Jurkat, Clone E6-1 (cell line): ENCODE results near the gene FAM135A. TPM values are rescaled to one million over a fixed set of nuclear protein-coding genes. Genes with fewer than 3 reads are reported as not detected.

Experiments
- DNase-seq: peaks from one replicate; pipeline ENCODE4 v3.0.0-alpha.2; 2011; ENCODE audit warnings: low read depth, low spot score
- H3K4me3 ChIP-seq: 2 replicates; pipeline ENCODE4 v1.5.1; 2011; ENCODE audit warnings: mild to moderate bottlenecking, low read length, control low read depth, moderate library complexity
- polyA plus RNA-seq: library from polyadenylated mRNA; unstranded; fragments of >200 nt; gene quantifications from one replicate; pipeline ENCODE4 v1.2.1, GENCODE V29; 2012; ENCODE audit warnings: missing spikeins; ENCODE audit not compliant: insufficient read length, insufficient read depth

The FAM135A gene
- polyA plus RNA-seq, result 6.4 TPM

DNA sequence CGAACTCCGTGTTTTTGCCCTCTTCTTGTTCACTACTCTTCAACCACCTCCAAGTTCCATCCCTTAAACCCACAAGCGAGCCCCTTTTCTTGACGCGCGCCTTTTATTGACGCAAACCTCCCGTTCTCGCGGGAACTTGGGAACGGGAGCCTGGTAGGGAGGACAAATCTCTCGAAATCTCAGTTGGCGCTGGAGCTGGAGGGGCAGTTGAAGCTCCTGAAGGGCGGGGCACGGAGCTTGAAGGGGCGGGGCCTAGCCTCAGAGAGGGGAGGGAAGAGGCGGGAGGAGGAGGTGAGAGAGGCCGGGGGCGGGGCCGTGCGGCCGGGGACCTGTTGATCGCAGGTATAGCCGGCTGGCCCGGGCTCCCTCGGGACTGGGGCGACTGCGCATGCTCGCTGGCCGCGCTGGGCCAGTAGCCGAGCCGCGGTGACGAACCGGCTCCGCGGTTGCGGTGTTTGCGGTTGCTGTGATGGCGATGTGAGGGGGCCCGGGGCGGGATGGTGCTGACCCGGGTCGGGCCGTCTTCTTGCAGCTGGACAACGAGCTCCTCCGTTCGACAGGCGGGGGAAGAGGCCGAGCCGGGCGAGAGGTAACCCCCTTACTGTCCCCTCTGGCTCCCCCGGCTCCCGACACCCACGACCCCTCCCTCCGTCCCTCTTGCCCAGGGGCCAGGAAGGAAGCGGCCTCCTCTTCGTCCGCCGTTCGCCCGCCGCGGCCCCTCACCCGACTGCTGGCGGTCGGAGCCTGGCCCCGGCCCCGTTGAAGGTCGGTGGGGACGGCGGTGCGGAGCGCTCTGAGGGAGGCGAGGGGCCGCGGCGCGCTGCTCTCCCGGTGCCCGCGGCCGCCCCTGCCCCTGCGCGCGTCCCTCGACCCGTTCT, at the start of gene FAM135A:
Gene FAM135A, plus strand, starts transcription at position 395 of the 878 bp plus-strand sequence. CDS start 14,835 bp downstream, outside the sequence.
- peak within 1 kb of the TSS; percentile 70 for H3K4me3 ChIP-seq
- peak; percentile 95 for DNase-seq

DNA sequence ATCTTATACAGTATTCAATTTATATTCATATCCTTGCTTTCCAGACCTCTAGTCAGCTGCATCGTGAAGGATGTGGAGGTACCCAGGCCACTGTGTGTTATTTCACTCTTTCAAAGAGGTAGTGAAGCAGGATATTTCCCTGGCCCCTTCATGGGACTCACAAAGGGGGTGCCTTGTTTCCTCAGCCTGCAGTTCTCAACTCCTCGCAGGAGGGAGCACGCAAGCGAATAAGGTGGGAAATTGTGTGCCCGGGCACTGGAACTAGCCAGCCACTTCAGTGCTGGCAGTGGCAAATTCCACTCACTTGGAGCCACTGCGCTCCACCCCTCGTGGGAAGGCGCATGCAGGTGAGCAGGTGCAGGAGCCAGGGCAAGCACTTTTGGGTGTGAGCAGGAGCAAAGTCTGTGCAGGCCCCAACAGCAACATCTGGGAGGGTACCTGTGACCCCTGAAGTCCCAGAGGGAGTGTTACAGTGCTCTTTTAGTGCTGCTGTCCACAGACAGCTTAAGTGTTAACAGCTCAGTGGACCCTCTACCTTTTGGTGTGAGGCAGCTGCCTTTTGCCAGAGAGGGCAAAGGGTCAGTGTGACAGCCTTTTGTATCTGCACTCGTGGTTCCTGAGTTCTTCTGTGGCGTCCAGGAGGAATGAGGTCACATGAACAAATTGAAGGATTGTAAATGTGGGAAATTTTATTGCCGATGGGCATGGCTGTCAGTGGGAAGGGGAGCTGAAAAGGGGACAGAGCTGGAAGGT, 49.4 kb upstream of the FAM135A start:
- DNase-seq, result no peak
- H3K4me3 ChIP-seq, result no peak overlapping the region

DNA sequence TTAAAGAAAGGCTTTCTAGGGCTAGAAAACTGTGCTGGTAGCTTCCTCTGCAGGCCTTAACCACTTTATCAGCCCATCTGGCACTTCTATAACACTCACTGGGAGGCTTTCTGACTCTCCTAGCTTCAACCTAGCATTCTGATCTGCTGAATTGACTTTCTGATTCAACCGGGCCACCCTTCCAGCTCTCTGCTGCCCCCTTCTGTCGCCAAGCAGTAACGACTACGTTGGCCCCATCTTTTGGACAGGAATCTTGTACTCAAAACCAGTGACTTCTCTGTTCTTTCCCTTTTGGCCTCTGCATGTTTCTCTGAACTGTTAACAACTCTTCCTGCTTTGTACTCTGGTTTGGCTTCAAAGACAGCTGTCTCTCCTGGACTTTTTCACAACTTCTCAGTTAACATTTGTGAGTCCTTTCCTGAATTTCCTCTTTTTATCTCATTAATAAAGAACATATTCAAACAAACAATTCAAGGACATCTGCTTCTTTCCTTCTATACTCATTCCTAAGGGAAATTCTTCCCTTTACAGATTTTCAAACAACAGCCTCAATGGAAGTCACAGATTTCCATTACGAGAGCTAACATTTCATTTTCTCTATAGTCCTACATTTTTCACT, 43.9 kb upstream of the FAM135A start:
- H3K4me3 ChIP-seq, result no peak overlapping the region
- peak; percentile 48 for DNase-seq

DNA sequence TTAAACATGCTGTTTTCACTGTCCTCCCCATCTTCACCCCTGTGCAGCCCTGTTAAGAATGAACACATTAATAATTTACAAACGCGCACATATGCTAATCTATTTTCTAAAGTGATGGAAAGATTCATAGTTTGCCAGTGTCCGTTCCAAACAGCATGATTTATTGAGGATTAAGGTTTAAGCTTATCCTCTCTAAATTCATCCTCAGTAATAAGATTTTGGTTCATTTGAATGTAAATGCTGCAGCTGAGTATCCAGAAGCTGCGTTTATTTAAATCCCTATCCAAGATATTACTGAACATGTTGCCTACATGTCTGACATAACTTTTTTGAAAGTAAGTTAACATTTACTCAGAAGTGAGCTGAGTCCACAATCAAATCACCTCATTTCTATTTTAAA, 42.8 kb upstream of the FAM135A start:
- no peak for DNase-seq
- no peak overlapping the region for H3K4me3 ChIP-seq

DNA sequence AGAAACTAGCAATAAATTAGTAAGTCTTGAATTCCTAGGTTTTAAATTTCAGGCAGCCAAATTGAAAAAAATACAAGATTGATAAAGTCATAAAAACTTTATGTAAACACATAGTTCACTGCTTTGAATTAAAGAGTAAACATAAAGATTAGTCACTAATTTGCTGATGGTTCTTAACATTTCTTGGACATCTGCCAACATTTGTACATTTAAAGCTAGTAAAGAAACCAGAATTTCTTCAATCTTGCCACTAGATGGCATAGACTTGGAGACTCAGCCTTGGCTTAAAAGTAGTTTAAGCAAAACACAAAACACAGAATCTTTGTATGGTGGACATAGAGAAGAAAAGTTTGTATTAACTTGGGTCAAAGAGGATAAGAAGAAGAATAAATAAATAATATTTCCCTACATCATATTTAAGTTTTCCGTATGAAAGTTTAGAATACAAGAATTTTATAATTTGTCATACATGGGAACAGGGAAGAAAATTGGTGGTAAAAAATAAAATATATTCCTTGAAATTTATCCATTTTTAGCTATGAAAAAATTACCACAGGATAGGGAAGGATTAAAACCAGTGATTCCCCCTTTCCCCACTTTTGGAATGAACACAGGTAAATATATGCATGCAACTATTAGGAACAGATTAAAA, 41.7 kb upstream of the FAM135A start:
- no peak overlapping the region for H3K4me3 ChIP-seq
- DNase-seq, result peak; percentile 57

DNA sequence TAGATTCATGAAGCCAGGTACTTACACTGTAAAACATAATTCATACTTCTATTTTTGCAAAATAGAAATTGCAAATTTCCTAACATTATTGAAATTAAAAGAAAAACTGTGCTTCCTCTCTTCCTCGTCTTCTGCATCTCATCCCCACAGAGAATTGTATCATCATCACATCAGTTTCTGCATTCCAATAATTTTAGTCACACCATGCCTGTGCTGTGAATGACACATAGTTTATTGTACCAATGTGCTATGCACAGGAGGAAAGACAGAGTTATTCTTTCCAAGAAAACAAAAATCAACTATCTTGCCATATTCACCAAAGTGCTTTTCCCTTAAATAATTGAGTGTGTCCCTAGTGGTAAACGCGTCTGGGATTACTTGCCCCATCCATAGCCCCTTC, 38.1 kb upstream of the FAM135A start:
- no peak for DNase-seq
- H3K4me3 ChIP-seq, result no peak overlapping the region

DNA sequence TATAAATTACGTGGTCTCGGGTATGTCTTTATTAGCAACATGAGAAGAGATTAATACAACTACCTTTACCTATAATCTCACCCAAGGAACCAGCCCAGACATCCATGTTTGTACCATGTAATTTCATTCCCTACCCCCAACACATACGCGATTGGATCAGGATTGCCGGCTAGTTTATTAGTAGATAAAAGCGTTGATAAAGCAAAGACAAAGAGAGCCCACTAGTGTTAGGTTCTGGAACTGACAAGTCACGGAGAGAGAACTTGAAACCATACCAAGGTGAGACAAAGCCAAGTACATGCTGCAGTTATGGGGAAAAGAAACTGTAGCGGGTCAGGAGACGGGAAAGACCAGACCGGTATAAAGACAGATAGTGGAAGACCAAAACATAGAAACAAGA, 37.4 kb upstream of the FAM135A start:
- peak; percentile 12 for DNase-seq
- H3K4me3 ChIP-seq, result no peak overlapping the region

- no peak for DNase-seq
- H3K4me3 ChIP-seq, result no peak overlapping the region
These were observed 36.7 kb upstream of the FAM135A start for GRCh38 chr6:70376628-70377027.

GRCh38 chr6:70377372-70377771, 35.9 kb upstream of the FAM135A start:
- no peak for DNase-seq
- no peak overlapping the region for H3K4me3 ChIP-seq

DNA sequence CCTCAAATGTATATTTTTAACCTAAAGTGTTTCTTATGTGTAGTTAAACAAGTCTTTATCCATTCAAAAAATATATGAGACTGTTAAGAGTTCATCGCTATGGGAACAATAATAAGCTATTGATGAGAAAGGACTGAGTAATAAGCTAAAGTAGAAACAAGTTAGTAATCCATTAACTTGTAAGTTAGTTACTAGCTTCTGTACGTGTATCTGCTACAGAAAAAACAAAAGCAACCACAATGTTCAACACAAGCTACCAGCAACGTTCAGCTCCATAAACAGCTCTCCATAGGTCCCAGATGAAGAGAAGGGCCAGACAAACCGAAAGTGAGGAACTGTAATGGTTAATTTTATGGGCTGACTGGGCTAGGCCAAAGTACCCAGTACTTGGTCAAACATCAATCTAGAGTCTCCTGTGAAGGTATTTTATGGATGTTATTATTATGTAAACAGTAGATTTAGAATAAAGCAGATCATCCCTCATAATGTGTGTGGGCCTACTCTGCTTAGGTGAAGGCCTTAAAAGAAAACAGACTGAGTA, 33.8 kb upstream of the FAM135A start:
- no peak overlapping the region for H3K4me3 ChIP-seq
- DNase-seq, result no peak

DNA sequence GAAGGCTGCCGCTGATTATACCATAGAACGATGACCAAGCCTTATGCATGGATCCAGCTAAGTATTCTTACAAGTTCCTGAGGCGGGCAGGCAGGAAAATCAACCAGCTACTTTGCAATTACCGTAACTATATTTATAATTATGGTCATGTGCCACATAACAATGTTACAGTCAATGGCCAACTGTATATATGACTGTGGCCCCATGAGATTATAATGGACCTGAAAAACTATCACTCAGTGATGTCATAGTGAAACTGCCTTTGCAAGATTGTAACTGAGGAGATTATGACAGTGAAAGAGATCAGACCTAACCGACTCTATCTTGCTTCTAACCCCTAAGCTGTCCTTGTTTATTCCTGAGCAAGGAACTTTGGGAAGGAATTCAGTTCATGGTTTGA, 33.1 kb upstream of the FAM135A start:
- no peak for DNase-seq
- no peak overlapping the region for H3K4me3 ChIP-seq

- no peak overlapping the region for H3K4me3 ChIP-seq
These were observed 32.4 kb upstream of the FAM135A start for GRCh38 chr6:70380771-70381416.

GRCh38 chr6:70381417-70381782, 31.9 kb upstream of the FAM135A start:
- peak; percentile 7 for DNase-seq
- no peak overlapping the region for H3K4me3 ChIP-seq

More at GRCh38 chr6:70380771-70381416, 32.4 kb upstream of the FAM135A start:
- no peak for DNase-seq

- no peak for DNase-seq
- no peak overlapping the region for H3K4me3 ChIP-seq
These were observed 27.4 kb upstream of the FAM135A start for GRCh38 chr6:70385901-70386300.

- DNase-seq, result no peak
- H3K4me3 ChIP-seq, result no peak overlapping the region
These were observed 24.5 kb upstream of the FAM135A start for GRCh38 chr6:70388814-70389213.

DNA sequence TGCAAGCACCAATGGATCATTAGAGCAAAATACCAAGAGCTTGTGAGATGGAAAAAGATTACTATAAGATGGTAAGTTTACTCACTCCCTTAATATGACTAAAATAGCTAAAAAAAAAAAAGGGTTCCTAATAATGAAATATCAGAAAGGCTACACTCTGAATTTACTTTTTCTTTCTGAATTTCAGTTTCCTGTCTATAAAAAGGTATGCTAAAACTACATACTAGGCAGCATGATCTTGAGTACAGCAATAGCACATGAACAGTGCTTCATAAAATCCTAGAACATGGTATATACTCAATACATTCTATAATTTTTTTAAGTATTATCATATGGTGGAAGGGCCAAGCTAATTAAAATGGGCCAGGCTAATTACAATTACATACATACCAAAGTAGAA, 24.0 kb upstream of the FAM135A start:
- H3K4me3 ChIP-seq, result no peak overlapping the region
- no peak for DNase-seq

DNA sequence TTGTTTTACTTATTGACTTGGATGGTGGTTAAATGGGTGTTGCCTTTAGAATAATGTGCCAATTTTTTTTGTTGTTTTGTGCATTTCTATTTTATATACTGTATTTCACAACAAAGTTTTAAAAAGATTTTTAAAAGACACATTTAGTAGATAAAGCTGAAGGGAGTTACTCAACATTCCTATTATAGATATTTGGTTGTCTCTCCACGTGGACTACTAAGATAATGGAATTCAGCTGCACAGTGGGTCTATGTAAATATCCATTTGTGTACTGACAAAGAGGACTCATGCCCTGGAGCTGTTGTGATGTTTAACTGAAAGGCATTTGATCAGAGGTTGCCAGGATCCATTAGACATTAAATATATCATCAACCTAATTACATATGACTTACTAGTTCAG, 23.2 kb upstream of the FAM135A start:
- no peak overlapping the region for H3K4me3 ChIP-seq
- DNase-seq, result no peak

- no peak overlapping the region for H3K4me3 ChIP-seq
- no peak for DNase-seq
These were observed 21.8 kb upstream of the FAM135A start for GRCh38 chr6:70391492-70391891.
